K562 (cell line): ENCODE measurements around the gene DPAGT1.

Experiments used
- E2F6 ChIP-seq, 2 experiments: IDR thresholded peaks; 2 replicates each; pipeline ENCODE4 v1.6.1; 2011; ENCODE audit warnings: borderline replicate concordance in 1 of 2, control low read depth in 1 of 2, low read depth in 1 of 2, low read length in 1 of 2, mild to moderate bottlenecking in 1 of 2, mixed read lengths in 1 of 2, moderate library complexity in 1 of 2; ENCODE audit not compliant: insufficient read depth in 1 of 2, insufficient read length in 1 of 2, poor library complexity in 1 of 2, severe bottlenecking in 1 of 2; ENCODE audit errors: extremely low read depth in 1 of 2
- ESRRA ChIP-seq: fragments of 450-650 bp; IDR thresholded peaks from 2 replicates; pipeline ENCODE4 v1.6.1; 2014; ENCODE audit warnings: low read depth, mild to moderate bottlenecking, moderate library complexity, borderline replicate concordance
- ETV6 ChIP-seq, 3 experiments: fragments of 150-350 bp in 1 of 3; sonication (generic) in 1 of 3; formaldehyde crosslinking in 1 of 3; IDR thresholded peaks; 2 replicates each; pipeline versions ENCODE4 v1.6.1 to v1.8.0; 2014 to 2022; ENCODE audit warnings: borderline replicate concordance in 2 of 3, low read depth in 2 of 3, antibody characterized with exemption in 1 of 3, low read length in 1 of 3, mild to moderate bottlenecking in 1 of 3, missing genetic modification reagents in 1 of 3
- GATA2 ChIP-seq: sonication (generic); formaldehyde crosslinking; IDR thresholded peaks from 2 replicates; pipeline ENCODE4 v1.4.0; 2020; ENCODE audit warnings: mild to moderate bottlenecking, missing genetic modification reagents
- HDAC2 ChIP-seq: fragments of 450-650 bp; IDR thresholded peaks from 2 replicates; pipeline ENCODE4 v1.6.1; 2016; ENCODE audit warnings: mild to moderate bottlenecking
- JUND ChIP-seq, 2 experiments: IDR thresholded peaks; 2 replicates in 1 of 2; 3 replicates in 1 of 2; pipeline ENCODE4 v1.6.1; 2011; ENCODE audit warnings: borderline replicate concordance in 2 of 2, low read depth in 2 of 2, low read length in 2 of 2, improper control_type of control experiment in 1 of 2, missing biosample characterization in 1 of 2, missing genetic modification characterization in 1 of 2, missing genetic modification reagents in 1 of 2
- NR3C1 ChIP-seq: sonication (generic); formaldehyde crosslinking; IDR thresholded peaks from 2 replicates; pipeline ENCODE4 v1.8.1; 2022; ENCODE audit warnings: missing genetic modification reagents
- POLR2AphosphoS5 ChIP-seq: IDR thresholded peaks from 2 replicates; pipeline ENCODE4 v1.6.1; 2011; ENCODE audit warnings: mild to moderate bottlenecking, low read depth, low read length, moderate library complexity; ENCODE audit not compliant: control insufficient read depth, insufficient read depth
- POU5F1 ChIP-seq: fragments of 150-350 bp; IDR thresholded peaks from 2 replicates; pipeline ENCODE4 v1.6.1; 2014; ENCODE audit warnings: borderline replicate concordance, low read length, low read depth, mild to moderate bottlenecking; ENCODE audit not compliant: partially characterized antibody
- REST ChIP-seq, 2 experiments: fragments of 450-650 bp; formaldehyde crosslinking in 1 of 2; IDR thresholded peaks; 2 replicates each; pipeline versions ENCODE4 v1.4.0 to v1.6.1; 2014 to 2020; ENCODE audit warnings: mild to moderate bottlenecking in 2 of 2, borderline replicate concordance in 1 of 2, low read depth in 1 of 2
- SUPT5H ChIP-seq: fragments of 450-650 bp; IDR thresholded peaks from 2 replicates; pipeline ENCODE4 v1.6.1; 2016
- ZBTB2 ChIP-seq: fragments of 450-650 bp; IDR thresholded peaks from 2 replicates; pipeline ENCODE4 v1.6.1; 2016; ENCODE audit warnings: antibody characterized with exemption
- TF ChIP-seq, protein P1 (sequence below), 3 experiments: IDR thresholded peaks in 2 of 3; conservative IDR thresholded peaks in 1 of 3; 2 replicates each; pipeline ENCODE4 v1.5.1; 2011 to 2012; ENCODE audit warnings: low read length in 3 of 3, mild to moderate bottlenecking in 3 of 3, control low read depth in 2 of 3, improper control_type of control experiment in 1 of 3, inconsistent platforms in 1 of 3, low read depth in 1 of 3, mixed read lengths in 1 of 3, moderate library complexity in 1 of 3; ENCODE audit not compliant: insufficient read depth in 2 of 3

DNA sequence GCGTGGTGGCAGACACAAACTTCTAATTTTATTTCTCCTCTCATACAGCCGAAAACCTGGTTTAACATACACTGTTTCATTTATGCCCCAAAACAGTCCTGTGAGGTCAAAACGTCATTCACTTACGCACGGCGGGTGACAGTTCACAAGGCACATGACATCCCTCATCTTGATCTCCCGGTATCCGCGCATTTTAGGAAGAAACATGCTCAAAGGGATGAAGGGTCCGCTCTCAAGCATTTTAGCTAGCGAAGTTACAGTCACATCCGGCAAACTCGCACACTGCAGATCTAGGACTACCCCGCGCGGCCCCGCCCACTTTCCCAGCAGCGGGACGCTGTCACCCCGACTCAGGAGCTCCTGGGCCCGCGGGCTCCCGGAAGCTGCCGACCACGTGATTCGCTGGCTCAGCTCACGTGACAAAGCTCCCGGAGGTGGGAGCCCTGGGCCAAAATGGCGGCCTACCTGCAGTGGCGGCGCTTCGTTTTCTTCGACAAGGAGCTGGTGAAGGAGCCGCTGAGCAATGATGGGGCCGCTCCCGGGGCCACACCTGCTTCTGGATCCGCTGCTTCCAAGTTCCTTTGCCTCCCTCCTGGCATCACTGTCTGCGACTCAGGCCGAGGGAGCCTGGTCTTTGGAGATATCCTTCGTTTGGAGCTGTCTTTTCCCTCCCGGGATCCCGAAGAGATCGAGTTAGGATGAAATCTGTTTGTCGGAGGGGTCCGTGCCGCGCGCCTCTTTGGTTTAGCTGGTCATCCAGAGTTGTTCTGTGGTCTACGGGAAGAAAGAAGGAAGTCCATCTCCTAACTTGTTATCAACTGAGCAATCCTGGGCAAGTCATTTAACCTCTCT is 34.1 kb downstream of the DPAGT1 start, which contains the start of gene VPS11:
- TF ChIP-seq REST (IDR thresholded peaks at IDR 0.05; ENCODE audit: borderline replicate concordance) (peak; percentile 97), REST (CRISPR knock-in tag; IDR thresholded peaks at IDR 0.05; ENCODE audit: low read depth) (no peak), GATA2 (CRISPR knock-in tag) (no peak), ZBTB2 (no peak), SUPT5H (peak; percentile 63), POU5F1 (no peak), JUND (IDR thresholded peaks at IDR 0.05; ENCODE audit: borderline replicate concordance, low read depth, low read length) (peak; percentile 40; the same call in 1 of the 2 replicates), JUND (tag; IDR thresholded peaks at IDR 0.05; ENCODE audit: borderline replicate concordance, low read depth, low read length) (0 out of 3 replicates have a peak, but pooled peaks have one; percentile 14), E2F6 (IDR thresholded peaks at IDR 0.05; ENCODE audit: borderline replicate concordance in 1 of 2, extremely low read depth in 1 of 2, insufficient read depth in 1 of 2, insufficient read length in 1 of 2, low read depth in 1 of 2, low read length in 1 of 2, poor library complexity in 1 of 2, severe bottlenecking in 1 of 2) (peak; percentile 47 to 88), ETV6 (IDR thresholded peaks at IDR 0.05; ENCODE audit: borderline replicate concordance in 1 of 2, low read depth in 2 of 2, low read length in 1 of 2) (no peak), ETV6 (CRISPR knock-in tag; IDR thresholded peaks at IDR 0.05; ENCODE audit: borderline replicate concordance) (no peak), HDAC2 (no peak; the same call in 1 of the 2 replicates), NR3C1 (no peak), ESRRA (peak; percentile 7; the same call in 1 of the 2 replicates), POLR2AphosphoS5 (no peak)
- TF ChIP-seq, protein P1, sequence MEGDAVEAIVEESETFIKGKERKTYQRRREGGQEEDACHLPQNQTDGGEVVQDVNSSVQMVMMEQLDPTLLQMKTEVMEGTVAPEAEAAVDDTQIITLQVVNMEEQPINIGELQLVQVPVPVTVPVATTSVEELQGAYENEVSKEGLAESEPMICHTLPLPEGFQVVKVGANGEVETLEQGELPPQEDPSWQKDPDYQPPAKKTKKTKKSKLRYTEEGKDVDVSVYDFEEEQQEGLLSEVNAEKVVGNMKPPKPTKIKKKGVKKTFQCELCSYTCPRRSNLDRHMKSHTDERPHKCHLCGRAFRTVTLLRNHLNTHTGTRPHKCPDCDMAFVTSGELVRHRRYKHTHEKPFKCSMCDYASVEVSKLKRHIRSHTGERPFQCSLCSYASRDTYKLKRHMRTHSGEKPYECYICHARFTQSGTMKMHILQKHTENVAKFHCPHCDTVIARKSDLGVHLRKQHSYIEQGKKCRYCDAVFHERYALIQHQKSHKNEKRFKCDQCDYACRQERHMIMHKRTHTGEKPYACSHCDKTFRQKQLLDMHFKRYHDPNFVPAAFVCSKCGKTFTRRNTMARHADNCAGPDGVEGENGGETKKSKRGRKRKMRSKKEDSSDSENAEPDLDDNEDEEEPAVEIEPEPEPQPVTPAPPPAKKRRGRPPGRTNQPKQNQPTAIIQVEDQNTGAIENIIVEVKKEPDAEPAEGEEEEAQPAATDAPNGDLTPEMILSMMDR (IDR thresholded peaks at IDR 0.05 in 2 of 3, conservative IDR thresholded peaks at IDR 0.05 in 1 of 3; ENCODE audit: insufficient read depth in 2 of 3, low read depth in 1 of 3, low read length in 3 of 3) = no peak
